ENCODE data around the gene RIBC1.
"Not testable (repeated sequence)": the region's sequence is repeated elsewhere in the genome, so short reads cannot be mapped to it uniquely, and the experiment has no call there.

Gene RIBC1

DNA sequence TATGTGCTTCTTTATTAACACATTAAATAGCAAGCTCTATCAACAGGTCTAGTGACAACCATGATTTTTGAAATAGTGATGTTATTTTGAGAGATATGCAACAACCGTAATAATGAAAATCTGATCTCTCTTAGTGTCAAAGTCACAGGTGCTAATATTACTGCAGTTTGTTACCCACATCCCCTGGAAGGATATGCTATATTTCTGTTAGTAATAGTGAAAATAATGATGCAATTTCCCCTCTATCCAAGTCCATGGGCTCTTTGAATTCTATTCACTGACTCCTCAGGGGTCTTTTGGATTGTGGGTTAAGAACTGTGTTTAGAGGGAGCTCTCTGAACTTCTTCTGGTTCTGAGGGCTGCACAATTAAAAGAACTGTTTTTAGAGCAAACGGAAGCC, 14.5 kb downstream of the RIBC1 start:
- no peak for DNase-seq

DNA sequence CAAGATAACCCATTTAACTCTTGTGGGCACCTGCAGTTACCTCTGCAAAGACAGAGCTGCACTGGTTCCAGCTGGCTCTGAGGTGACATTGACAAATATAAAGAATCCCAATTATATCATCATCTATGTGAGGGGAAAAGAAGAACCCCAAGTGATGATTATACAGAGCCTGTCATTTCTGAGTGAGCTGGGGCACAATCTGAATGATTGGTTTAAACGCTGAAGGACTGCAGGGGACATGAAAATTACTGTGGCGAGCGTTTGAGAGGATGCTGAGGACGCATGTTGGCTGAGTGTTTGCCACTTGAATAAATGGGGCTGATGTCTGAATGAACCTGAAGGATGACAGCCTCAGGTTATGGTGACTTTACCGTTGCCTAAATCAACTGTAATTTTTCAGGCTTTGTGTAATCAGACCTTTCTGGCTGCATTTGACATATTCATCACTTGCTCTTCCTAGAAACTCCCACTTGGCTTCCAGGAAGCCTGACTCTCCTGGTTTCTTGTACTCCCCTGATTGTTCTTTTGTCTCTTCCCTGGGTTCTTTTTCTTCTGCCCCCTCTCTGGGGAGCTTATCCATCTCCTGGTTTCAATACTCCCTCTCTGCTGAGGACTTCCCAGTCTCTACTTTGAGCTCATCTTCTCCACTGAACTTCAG, 15.6 kb downstream of the RIBC1 start:
- DNase-seq: no peak

DNA sequence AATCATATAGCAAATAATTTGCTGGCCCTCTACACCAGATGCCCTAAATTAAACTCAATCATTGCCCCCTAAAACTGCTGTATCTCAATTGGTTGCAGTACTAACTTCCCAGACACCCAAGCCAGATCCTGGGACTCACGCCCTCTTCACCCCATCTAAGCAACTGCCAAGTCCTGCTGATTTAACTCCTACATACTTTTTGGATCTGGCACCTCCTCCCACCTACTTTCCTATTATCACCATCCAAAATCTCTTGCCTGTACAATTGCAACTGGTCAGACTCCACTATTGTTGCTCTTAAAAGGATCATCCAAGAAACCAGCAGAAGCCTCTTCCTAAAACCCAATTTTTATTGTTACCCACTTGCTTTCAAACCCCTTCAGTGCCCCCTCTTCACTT, 16.2 kb downstream of the RIBC1 start:
- DNase-seq: no peak

DNA sequence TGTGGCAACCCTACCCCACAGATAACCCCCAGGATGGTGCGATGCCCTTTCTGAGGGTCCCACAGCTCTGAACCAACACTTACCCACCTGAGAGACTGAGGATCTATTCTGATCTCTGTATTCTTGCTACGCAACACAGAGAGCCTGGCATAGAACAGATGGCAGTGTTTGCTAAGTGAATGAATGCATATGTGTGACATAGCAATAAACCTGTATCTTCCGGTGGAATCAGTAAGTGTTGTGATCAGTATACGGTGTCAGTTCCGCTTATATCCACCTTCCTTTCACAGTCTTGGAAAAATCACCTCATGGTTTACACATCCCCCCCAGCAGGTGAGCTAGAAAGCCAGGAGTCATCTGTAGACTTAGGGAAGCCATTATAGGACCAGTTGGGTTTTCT, 17.4 kb downstream of the RIBC1 start:
- no peak for DNase-seq

DNA sequence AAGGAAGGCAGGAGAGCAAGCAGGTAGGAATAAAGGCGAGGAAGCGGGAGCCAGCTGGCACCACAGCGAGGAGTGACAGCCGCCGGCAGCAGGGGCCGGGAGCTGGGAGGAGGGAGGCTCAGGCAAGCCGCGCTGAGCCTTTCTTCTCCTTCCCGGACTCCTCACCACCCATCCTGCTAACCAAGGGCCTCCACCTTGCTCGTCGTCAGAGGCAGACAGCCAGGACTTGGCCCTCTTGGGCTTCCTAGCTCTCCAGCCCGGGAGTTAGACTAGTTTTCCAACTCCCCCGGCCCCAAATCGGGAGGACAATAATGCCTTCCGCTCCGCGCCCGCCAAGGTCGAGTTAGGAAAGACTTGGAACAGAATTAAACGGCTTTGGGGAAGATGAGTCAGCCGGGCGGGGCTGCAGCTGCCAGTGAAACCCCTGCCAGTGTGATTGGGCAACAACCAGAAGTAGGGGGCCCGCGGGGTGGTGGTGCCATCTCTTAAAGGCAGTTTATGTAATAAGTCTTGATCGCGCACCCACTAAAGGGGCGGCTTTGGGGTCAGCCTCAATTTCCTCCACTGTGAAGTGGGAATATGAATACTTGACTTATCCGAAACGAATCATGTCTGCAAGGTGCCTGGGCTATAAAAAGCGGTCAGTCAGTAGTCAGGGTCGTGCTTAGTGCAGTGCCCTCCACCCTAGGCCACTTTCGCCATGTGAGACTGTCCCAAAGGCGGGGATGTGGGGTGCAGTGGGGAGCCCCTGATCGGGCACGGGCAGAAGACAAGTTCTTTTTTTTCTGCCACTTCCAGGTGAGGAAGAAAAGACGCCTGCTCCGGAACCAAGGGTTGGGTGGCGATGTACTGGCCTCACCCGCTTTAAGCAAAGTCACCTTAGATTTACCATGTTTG, 18.2 kb downstream of the RIBC1 start:
- DNase-seq: peak; percentile 61

DNA sequence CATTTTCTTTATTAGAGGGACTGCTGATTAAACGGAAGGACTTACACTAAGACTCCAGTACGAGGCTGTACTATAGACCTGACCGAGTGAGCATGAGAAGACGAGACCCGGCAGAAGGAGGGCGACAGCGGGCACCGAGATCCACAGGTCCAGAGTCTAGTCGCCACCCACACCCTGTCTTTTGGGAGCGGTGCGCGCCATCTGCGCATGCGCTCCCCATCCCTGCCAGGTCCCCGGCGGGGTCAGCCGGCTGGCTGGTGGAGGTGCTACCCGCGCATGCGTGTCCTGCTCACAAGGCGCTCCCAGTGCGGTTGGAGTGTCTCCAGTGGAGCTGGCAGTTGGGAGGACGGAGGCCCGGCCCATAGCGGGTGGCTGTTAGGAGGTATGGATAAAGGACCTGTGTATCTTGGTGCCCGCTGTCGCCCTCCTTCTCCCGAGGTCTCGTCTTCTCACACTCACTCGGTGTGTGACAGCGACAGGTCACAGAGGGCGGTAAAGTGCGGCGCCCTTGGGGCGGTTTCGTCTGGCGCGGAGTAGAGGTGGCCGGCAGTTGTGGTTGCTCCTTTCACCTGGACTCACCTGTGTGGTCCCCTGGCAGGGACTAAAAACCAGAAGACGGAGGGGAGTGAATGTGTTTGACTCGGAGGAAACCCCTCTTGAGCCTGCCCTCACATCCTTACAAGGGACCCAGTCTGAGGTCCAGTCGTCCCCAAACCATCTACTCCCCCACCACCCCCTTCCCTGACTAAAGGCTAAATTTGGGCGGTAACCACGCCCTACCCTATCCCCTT, 19.1 kb downstream of the RIBC1 start:
- peak; percentile 93 for DNase-seq

DNA sequence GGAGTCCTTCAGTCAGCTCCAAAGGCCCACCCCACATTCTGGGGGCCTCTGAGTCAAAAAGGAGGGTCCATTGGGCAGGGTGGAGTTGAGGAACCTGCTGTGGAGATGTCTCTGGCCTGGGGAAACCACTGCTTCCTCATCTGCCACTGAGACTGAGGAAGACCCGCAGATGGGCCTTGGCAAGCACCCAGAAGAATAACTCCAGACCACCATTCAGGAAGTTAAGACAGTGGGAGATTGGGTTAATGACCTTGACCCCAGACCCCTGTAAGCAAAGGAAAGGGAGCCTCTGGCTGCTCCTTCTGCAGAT, 19.6 kb downstream of the RIBC1 start:
- no peak for DNase-seq

DNA sequence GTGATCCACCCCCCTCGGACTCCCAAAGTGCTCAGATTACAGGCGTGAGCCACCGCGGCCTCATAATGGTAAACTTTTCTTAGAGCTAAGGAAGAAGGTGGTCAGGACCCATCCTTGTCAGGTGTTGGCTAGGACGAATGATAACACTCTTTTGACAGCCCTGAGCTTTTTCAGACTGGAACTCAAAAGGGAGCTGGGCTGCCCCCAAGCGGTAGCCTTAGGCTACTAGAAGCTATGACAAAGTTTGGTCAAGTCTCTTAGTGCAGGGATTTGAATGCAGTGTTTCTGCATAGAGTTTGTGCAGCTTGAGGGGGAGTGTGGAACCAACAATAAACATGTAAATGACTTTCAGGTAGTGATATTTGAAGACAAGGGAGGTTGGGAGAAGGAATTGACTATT, 23.3 kb downstream of the RIBC1 start:
- peak; percentile 69 for DNase-seq

DNA sequence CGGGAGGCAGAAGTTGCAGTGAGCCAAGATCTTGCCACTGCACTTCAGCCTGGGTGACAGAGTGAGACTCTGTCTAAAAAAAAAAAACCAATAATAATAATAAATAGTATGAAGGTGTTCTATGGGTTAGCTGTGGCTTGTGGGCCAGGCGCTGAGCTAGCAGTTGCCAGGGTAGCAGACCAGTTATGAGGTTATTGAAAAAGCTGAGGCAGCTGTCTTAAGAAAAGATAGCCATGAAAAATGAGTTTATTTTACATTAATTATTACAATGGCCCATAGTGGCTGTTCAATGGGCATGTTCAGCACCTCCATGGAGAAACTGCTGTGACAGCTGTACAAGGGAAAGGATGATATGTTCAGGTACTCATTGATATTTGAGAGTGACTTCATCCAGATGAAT, 24.8 kb downstream of the RIBC1 start:
- DNase-seq: no peak

DNA sequence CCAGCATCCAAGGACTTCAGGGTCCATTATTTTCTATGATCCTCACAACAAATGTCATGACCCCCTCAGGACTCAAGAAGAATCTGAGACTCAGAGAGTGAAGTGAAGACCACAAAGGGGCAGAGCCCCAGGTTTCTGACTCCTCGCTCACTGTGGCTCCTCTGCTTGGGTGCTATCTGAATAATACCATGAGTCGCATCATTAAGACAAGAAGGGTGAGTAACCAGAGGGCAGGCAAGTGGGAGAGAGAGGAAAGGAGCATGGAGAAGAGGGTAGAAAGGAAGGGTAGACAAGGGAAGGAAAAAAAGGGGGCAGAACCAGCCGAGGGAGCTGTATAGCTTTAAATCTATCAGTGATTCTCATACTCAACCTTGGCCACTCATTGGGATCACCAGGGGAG, 27.0 kb downstream of the RIBC1 start:
- DNase-seq: no peak

DNA sequence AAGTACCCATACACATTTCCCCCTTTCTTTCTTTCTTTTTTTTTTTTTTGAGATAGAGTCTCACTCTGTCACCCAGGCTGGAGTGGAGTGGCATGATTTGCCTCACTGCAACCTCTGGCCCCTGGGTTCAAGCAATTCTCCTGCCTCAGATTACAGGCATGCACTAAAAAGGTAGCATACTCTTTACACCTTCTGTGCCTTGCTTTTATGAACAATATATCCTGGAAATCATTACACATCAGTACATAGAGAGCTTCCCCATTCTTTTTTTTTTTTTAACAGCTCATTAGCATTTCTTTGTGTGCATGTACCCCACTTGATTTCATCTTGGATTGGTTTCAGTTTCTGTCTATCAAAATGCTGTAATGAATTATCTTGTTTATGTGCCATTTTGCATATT, 30.1 kb downstream of the RIBC1 start:
- no peak for DNase-seq

DNA sequence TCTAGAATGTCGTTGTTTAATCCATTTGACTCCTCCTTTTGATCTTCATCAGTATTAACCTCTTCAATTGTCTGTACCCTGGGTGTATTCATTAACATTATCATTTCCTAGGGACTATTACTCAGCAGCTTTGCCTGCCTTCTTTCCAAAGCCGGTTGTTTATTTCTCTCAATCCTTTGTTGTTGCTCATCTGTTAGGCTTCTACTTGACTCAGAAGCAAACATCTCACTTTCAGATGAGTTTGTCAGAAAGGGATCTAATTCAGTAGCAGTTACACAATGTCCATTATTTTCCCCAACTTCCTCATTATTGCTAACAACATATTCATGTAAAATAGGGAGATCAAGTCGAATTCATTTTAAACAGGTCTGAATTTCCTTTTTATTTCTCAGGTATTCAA, 33.6 kb downstream of the RIBC1 start:
- no peak for DNase-seq

DNA sequence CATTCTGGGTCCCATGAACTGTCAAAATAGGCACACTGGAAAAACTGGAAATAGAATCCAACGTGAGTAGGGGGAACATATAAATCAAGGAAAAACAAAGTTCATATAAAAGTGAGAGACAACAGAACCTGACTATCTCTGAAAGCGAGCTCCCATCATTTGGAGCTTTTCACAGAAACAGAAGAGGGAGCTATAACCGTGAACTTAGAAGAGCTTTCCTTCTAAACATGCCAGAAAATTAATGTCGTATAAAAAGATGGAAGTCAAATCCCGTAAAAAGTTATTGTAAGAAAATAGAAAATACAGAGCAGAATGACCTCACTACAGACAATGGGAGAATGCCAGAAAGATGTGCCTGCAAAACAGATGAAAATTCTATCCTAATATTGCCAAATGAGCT, 35.4 kb downstream of the RIBC1 start:
- DNase-seq: no peak

DNA sequence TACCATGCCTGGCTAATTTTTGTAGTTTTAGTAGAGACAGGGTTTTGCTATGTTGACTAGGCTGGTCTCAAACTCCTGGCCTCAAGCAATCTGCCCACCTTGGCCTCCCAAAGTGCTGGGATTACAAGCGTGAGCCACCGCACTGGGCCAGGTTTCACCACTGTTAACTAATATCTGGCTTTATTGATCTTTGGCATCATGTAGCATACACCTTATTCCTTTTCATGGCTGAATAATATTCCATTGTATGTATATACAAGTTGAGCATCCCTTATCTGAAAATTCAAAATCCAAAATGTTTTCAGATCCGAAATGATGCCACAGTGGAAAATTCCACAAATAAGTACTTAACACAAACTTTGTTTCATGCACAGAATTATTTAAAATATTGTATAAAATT, 46.0 kb downstream of the RIBC1 start:
- not testable (repeated sequence) for DNase-seq

DNA sequence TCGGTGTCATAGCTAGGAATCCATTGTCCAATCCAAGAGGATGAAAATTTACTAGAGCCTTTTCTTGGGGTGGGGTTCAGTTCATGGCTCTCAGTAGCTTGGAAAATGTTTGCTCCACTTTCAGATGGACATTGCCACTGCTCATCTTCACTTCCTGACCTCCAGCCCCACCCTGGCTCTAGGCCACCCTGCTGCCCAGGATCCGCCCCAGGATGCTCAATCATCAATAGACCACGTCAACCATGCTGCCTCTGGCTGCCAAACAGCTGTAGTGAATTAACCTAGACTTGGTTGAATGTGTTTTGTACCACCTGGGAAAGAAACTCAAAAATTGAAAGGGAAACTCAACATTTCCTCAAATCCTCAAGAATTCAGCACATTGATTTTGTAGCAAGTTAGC, 48.7 kb downstream of the RIBC1 start:
- DNase-seq: no peak

DNA sequence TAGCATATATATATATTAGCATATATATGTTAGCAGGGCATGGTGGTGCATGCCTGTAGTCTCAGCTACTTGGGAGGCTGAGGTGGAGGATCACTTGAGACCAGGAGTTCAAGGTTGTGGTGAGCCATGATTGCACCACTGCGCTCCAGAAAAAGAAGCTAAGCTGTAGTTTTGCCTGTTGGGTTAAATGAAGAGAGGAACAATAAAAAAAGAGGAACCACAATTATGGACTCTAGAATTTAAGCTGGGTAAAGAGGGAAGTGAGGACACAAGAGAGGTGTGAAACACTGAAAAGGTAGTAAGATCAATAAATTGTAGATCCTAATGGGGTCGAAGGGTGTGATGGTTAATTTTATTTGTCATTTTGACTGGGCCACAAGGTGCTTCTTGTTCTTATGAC, 52.0 kb downstream of the RIBC1 start:
- no peak for DNase-seq

DNA sequence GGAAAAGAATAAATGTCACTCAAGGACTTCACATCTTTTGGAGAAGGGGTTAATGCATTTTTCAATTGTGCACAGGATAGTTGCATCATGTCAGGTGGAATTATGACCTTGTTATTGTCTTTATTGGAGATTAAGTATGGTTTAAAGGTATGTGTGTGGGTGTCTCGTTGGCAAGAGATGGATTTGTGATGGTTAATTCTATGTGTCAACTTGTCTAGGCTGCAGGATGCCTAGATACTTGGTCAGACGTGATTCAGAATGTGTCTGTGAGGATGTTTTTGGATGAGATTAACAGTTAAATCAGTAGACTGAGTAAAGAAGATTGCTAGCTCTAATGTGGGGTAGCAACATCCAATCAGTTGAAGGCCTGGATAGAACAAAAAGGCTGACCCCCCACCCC, 53.7 kb downstream of the RIBC1 start:
- no peak for DNase-seq

DNA sequence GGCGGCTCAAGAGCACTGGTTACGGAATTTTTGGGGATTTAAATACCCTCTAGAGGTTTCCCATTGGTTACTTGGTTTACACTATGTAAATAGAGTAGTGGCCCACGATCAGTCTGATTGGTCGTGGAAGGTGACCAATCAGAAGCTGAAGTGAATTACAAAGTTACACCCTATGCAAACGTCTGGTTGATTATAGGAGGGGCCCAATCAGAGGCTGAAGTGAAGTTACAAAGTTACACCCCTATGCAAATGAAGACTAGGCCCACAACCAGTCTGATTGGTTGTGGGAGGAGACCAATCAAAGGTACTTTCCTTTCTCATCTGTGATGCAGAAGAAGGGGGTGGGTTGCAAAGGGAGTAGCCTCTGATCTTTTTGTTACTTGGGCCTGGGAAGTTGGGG, 56.6 kb downstream of the RIBC1 start:
- DNase-seq: no peak
